ENCODE data around the gene PLIN1.

PLIN1 gene

GRCh38 chr15:89673165-89673512, 6.0 kb downstream of the PLIN1 start:
- CTCF ChIA-PET, result interaction anchor here (0.5 to 5.0 kb wide), 13 partner anchors 8 to 98 kb away, joined by 3 to 31 read pairs (median 4); partner anchors contain the start of gene TICRR

More at GRCh38 chr15:89673165-89673512, 6.0 kb downstream of the PLIN1 start:
- no peak overlapping the region for H3K27ac ChIP-seq (ENCODE audit: extremely low read depth, low read depth, low read length)
- no peak overlapping the region for H3K4me3 ChIP-seq (ENCODE audit: low read depth, low read length)
- no peaks in the 10 kb centered on the region for H3K9me3 ChIP-seq (ENCODE audit: control insufficient read depth, insufficient read depth, low read depth, low read length)
- peak; percentile 46 for TF ChIP-seq CTCF (tag by site-specific recombination; IDR thresholded peaks at IDR 0.05)
- TF ChIP-seq KLF9 (tag by site-specific recombination; IDR thresholded peaks at IDR 0.05; ENCODE audit: low read depth), result no peak
- TF ChIP-seq ZNF280D (tag by site-specific recombination; IDR thresholded peaks at IDR 0.05), result no peak
- TF ChIP-seq KLF16 (tag by site-specific recombination; IDR thresholded peaks at IDR 0.05), result no peak
- no peak for TF ChIP-seq ZNF701 (tag by site-specific recombination; IDR thresholded peaks at IDR 0.05)
- no peak for TF ChIP-seq HIC1 (tag by site-specific recombination; IDR thresholded peaks at IDR 0.05)
- TF ChIP-seq ZNF335 (tag by site-specific recombination; conservative IDR thresholded peaks at IDR 0.05), result 0 out of 2 replicates have a peak, but pooled peaks have one; percentile 12
- no peak for TF ChIP-seq PRDM6 (tag by site-specific recombination; IDR thresholded peaks at IDR 0.05)
- POLR2A ChIA-PET, result interaction anchor here (0.8 kb wide), 1 partner anchor 98 kb away, joined by 4 read pairs; the partner anchor contains the start of gene TICRR
- no peaks in the 10 kb centered on the region for H3K36me3 ChIP-seq (ENCODE audit: control insufficient read depth in 2 of 2, insufficient read depth in 1 of 2, low read length in 2 of 2)
- no peaks in the 10 kb centered on the region for H3K4me1 ChIP-seq (ENCODE audit: control insufficient read depth, insufficient read depth, low read length)
